LNCAP (cell line): ENCODE results near the gene CRYGC.

Experiments
- CTCF ChIP-seq: fragments of 450-650 bp; IDR thresholded peaks from 2 replicates; pipeline ENCODE4 v1.5.1; 2017; ENCODE audit warnings: mild to moderate bottlenecking

CRYGC gene

GRCh38 chr2:208129744-208130711, at the start of gene CRYGC:
Gene CRYGC, minus strand, starts transcription at chr2:208129828. Its CDS starts 36 bp downstream, at chr2:208129792.
- TF ChIP-seq CTCF: no peak

GRCh38 chr2:208179028-208179609, 49.5 kb upstream of the CRYGC start:
- TF ChIP-seq CTCF: no peak

- no peak for TF ChIP-seq CTCF
These were observed 46.2 kb upstream of the CRYGC start for GRCh38 chr2:208175840-208176153.

GRCh38 chr2:208175069-208175839, 45.6 kb upstream of the CRYGC start:
- peak; percentile 77 for TF ChIP-seq CTCF

GRCh38 chr2:208174144-208174543, 44.5 kb upstream of the CRYGC start:
- no peak for TF ChIP-seq CTCF

- TF ChIP-seq CTCF: no peak
These were observed 42.5 kb upstream of the CRYGC start for GRCh38 chr2:208172125-208172524.

GRCh38 chr2:208164951-208165755, 35.5 kb upstream of the CRYGC start:
- TF ChIP-seq CTCF: no peak
